HUES48 (cell line): ENCODE data around the gene SCN4A.
"Not testable (repeated sequence)": the region's sequence is repeated elsewhere in the genome, so short reads cannot be mapped to it uniquely, and the experiment has no call there.

ENCODE experiments used
- H3K27ac ChIP-seq: one replicate; pipeline ENCODE4 v1.7.0; 2013; ENCODE audit warnings: low read depth, low read length, inconsistent platforms
- H3K27me3 ChIP-seq: 2 replicates; pipeline ENCODE4 v1.6.1; 2013; ENCODE audit warnings: mild to moderate bottlenecking, low read length; ENCODE audit not compliant: control insufficient read depth, insufficient read depth
- H3K36me3 ChIP-seq: 2 replicates; pipeline ENCODE4 v1.6.1; 2013; ENCODE audit warnings: low read length; ENCODE audit not compliant: control insufficient read depth, insufficient read depth
- H3K4me1 ChIP-seq: 2 replicates; pipeline ENCODE4 v1.6.1; 2013; ENCODE audit warnings: mild to moderate bottlenecking, low read length; ENCODE audit not compliant: control insufficient read depth, insufficient read depth
- H3K4me3 ChIP-seq: 2 replicates; pipeline ENCODE4 v1.5.1; 2013; ENCODE audit warnings: mild to moderate bottlenecking, low read depth, low read length
- H3K9ac ChIP-seq: 2 replicates; pipeline ENCODE4 v1.6.1; 2013; ENCODE audit warnings: mild to moderate bottlenecking, low read depth, low read length, moderate library complexity
- H3K9me3 ChIP-seq: 2 replicates; pipeline ENCODE4 v1.6.1; 2013; ENCODE audit warnings: low read length; ENCODE audit not compliant: control insufficient read depth, insufficient read depth

The SCN4A gene

DNA sequence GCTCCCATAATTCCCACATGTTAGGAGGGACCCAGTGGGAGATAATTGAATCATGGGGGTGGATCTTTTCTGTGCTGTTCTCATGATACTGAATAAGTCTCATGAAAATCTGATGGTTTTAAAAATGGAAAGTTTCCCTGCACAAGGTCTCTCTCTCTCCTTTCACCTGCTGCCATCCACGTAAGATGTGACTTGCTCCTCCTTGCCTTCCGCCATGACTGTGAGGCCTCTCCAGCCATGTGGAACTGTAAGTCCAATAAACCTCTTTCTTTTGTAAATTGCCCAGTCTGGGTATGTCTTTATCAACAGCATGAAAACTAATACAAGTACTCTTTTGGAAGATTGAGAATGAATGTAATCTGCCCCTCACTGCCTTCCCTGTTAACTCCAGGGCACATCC lies 9.9 kb upstream of the SCN4A start:
- not testable (repeated sequence) for H3K9me3 ChIP-seq, H3K4me3 ChIP-seq, H3K36me3 ChIP-seq, H3K27ac ChIP-seq, H3K9ac ChIP-seq, H3K4me1 ChIP-seq, H3K27me3 ChIP-seq

DNA sequence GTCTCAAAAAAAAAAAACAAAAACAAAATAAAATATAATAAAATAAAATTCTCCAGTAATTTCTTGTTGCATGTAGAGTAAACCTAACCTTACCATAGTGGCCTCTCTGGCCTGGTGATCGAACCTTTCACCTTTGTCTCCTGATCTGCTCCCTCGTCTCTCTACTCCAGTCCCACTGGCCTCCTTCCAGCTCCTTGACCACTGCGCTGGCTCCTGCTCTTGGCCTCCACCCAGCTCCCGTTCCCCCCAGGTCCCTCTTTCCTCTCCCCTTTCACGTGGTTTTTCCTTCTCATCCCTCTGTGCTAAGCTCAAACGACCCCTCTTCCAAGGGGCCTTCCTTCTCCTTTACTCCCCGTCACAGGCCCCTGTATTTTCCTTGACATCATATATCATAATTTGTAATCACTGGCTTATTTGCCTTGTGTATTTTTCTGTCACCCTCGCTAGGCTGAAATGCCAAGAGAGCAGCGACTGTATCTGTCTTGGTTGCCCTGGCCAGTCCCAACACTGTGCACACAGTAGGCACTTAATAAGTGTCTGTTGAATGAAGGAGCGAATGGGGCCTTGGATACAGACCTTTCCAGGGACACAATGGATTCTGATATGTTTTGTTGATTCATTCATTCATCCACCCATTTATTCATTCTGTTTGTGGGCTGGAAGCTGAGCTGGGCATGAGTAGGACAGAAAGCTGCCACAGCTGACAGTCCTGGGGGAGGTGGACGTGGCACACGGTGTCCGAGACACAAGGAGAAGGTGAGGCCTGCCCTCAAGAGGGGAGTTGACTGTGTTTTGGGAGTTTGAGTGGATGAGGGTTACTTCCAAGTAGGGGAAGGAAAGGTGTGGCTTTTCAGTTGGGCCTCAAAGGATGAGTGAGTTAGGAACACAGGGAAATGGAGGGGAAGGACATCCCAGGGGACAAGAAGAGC lies 5.8 kb upstream of the SCN4A start:
- Histone ChIP-seq H3K36me3 (no peaks in the 10 kb centered on the region), H3K9ac (no peak overlapping the region), H3K4me1 (no peaks in the 10 kb centered on the region), H3K27ac (no peak overlapping the region), H3K9me3 (peaks cover 6% of the 10 kb centered on the region; the same call in 1 of the 2 replicates), H3K4me3 (no peak overlapping the region), H3K27me3 (no peaks in the 10 kb centered on the region)

DNA sequence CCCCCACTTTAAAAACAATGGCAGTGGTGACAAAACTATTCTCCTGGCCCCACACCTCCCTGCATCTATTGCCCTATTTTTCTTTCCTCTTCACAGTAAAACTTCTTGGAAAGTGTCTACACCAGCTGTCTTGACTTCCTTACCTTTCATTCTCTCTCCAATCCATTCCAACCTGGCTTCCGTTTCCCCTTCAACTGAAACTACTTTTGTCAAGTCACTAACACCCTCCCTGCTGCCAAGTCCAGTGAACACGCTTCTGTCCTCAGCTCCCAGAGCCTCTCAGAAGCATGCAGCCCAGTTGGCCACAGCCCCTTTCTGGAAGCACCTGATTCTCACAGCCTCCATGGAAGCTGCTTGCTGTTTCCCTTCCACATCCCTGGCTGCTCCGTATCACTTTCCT lies 4.0 kb upstream of the SCN4A start:
- Histone ChIP-seq H3K27me3 (no peaks in the 10 kb centered on the region), H3K9me3 (0 out of 2 replicates have a peak, but pooled peaks cover 2% of the 10 kb centered on the region), H3K36me3 (no peaks in the 10 kb centered on the region), H3K4me1 (no peaks in the 10 kb centered on the region), H3K9ac (no peak overlapping the region), H3K4me3 (no peak overlapping the region), H3K27ac (no peak overlapping the region)

DNA sequence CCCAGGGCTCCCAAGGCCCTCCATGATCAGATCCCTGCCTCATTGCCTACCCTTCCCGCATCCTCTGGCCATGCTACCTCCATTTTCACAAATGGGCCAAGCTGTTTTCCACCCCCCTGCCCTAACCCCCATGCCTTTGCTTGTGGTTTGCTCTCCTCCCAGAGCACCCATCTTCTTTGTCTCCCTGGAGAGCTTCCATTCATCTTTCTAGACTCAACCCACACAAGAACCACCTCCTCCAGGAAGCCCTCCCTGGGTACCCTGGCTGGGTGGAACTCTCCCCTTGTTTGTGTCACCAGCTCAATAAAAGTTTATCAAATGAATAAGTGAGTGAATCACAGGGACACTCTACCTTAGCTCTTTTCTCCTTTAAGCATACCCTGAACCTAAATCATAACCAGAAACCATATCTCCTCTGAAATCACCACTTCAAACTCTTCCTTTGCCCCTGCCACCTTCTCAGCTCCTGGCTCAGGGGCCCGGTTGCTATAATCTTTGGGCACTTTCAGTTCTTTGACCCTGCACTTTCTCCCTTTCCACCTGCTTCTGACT lies 2.9 kb upstream of the SCN4A start:
- Histone ChIP-seq H3K4me1 (no peaks in the 10 kb centered on the region), H3K27me3 (no peaks in the 10 kb centered on the region), H3K9me3 (no peaks in the 10 kb centered on the region), H3K9ac (no peak overlapping the region), H3K36me3 (no peaks in the 10 kb centered on the region), H3K4me3 (no peak overlapping the region), H3K27ac (no peak overlapping the region)

DNA sequence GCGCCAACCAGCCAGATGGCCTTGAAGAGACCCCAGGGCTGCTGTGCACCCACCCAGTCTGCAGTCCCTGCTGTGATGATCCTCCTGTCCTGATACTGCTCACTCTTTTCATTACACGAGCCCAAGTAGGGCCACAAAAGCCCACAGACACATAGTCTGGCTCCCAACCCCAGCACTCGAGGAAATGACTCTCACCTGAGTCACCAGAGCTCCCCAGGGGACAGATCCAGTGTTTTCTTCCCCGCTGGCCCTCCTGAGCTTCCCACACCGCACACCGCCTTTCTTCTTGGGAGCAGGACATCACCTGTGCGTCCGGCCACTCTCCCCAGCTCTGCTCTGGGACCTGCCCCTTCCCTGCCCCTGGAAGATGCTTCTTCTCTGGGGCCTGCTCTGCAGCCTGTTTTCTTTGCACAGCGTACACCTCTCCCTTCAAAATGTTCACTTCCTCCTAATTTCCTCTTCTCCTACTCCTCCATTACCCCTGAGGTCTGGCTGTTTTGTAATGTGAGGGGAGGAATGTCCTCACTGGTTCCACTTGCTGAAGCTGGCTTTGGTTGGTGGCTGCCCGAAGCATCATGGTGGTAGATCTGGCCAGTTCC lies 2.0 kb upstream of the SCN4A start:
- Histone ChIP-seq H3K9me3 (no peaks in the 10 kb centered on the region), H3K4me1 (no peaks in the 10 kb centered on the region), H3K27me3 (no peaks in the 10 kb centered on the region), H3K36me3 (no peaks in the 10 kb centered on the region), H3K4me3 (no peak overlapping the region), H3K27ac (no peak overlapping the region), H3K9ac (no peak overlapping the region)

DNA sequence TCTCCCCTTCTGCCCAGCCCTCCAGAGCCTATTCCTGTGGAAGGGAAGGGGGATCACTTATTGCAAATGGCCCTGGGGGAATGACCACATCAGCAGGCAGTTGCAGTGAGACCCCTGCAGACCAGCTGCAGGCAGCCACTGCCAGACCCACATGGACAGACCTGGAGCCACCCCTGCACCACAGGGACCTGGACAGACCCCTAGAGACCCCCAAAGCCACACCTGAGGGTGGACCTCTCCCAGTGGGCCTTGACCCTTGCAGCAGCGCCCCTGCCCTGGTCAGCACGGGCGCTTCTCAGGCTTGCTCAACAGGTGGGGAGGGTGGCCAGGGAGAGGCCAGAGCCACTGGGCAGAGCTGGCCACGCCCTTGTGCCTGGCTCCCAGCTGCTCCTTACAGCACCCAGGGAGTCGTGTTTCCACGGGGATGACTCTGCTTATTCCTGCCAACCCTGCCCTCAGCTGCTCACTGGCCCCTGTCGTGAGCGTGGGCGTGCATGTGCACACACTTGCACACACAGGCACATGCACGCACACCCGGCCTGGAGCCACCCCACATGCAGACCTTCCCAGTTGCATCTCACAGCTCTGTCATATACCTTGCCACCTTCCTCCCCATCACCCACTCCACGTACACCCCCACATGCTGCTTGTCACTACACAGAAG lies 1.3 kb upstream of the SCN4A start:
- Histone ChIP-seq H3K4me3 (no peak overlapping the region), H3K27ac (no peak overlapping the region), H3K9ac (no peak overlapping the region), H3K27me3 (no peaks in the 10 kb centered on the region), H3K36me3 (no peaks in the 10 kb centered on the region), H3K9me3 (no peaks in the 10 kb centered on the region), H3K4me1 (no peaks in the 10 kb centered on the region)

DNA sequence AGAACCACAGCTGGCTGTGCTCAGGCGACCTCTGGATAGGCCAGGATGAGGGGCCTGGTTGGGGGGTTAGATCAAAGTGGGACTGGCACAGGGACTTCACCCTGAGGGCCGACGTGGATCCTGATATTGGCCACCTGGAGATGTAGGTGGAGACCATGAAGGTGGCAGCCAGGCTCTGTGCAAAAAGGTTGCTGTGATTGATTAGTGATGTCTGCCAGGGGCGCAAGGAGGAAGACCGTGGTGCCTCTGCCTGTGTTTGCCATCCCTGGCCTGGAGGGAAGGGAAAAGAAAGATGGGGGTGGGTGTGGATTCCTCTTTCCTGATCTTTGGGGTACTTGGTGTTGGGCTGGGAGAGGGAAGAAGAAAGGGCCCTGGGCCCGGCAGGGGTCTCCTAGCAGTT lies 529 bp upstream of the SCN4A start:
- Histone ChIP-seq H3K9me3 (no peaks in the 10 kb centered on the region), H3K4me1 (no peaks in the 10 kb centered on the region), H3K4me3 (no peak overlapping the region), H3K27ac (no peak overlapping the region), H3K9ac (no peak overlapping the region), H3K27me3 (no peaks in the 10 kb centered on the region), H3K36me3 (no peaks in the 10 kb centered on the region)

DNA sequence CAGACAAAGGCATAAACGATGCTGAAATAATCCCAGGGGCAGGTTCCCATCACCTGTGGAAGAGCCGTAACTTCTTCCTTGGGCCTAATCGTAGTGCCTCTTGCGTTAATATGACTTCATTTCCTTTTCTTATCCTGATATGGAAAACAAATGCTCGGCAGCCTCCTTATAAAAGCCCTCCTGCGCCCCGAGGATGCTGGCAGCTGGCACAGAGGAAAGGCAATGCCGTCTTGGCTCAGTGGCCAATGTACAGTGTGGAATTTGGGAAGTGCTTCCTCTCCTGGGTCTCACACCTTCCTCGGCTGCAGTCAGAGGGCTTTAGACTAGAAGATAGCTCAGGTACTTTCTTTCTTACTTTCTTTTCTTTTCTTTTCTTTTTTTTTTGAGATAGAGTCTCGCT lies 3.4 kb downstream of the SCN4A start:
- no peaks in the 10 kb centered on the region for H3K36me3 ChIP-seq
- H3K4me1 ChIP-seq, result no peaks in the 10 kb centered on the region
- H3K9ac ChIP-seq, result no peak overlapping the region
- H3K4me3 ChIP-seq, result no peak overlapping the region
- H3K9me3 ChIP-seq, result no peaks in the 10 kb centered on the region
- no peak overlapping the region for H3K27ac ChIP-seq
- no peaks in the 10 kb centered on the region for H3K27me3 ChIP-seq

DNA sequence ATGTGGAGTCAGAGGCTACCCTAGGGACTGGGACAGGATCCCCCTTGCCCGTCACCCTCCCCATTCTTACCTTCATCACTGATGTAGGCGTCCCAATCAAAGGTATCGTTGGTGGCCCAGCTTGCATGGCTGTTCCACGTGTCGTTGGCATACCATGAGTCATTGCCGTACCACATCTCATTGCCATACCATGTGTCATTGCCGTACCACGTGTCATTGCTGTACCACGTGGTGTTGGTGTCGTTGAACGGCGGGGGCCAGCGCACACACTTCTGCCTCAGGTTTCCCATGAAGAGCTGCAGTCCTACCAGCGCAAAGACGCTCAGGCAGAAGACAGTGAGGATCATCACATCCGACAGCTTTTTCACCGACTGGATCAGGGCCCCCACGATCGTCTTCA lies 4.8 kb downstream of the SCN4A start:
- Histone ChIP-seq H3K36me3 (no peaks in the 10 kb centered on the region), H3K9ac (no peak overlapping the region), H3K27ac (no peak overlapping the region), H3K4me1 (no peaks in the 10 kb centered on the region), H3K27me3 (no peaks in the 10 kb centered on the region), H3K9me3 (no peaks in the 10 kb centered on the region), H3K4me3 (no peak overlapping the region)

DNA sequence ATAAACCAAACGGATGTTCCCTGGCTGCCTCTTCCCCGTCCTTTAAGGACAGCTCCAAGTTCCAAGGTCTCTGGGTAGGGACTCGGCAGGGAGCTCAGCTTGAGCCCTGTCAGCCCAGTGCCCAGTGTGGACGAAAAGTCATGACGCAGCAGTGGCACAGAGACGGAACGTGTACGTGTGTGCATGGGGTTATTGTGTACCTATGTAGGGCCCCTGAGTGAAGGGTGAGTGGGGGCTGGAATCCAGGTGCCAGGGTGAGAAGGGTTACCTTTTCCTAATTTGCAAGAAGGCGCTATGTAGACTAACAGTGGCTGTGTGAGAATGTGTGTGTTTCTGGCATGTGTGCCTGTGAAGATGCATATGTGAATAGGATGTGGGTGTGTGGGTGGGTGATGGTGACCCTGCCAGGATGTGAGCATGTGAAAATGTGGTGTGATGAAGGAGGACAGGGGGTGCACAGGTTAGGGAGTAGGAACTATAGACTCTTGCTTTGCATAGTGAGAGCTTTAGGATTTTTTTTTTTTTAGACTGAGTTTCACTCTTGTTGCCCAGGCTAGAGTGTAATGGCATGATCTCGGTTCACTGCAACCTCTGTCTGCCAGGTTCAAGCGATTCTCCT lies 6.0 kb downstream of the SCN4A start:
- Histone ChIP-seq H3K4me1 (peaks cover 6% of the 10 kb centered on the region; the same call in 1 of the 2 replicates), H3K36me3 (no peaks in the 10 kb centered on the region), H3K9me3 (no peaks in the 10 kb centered on the region), H3K27me3 (no peaks in the 10 kb centered on the region), H3K9ac (no peak overlapping the region), H3K4me3 (no peak overlapping the region), H3K27ac (no peak overlapping the region)
